ENCODE data around the gene LTBP1.

The LTBP1 gene

GRCh38 chr2:33086400-33087015, 139.8 kb downstream of the LTBP1 start:
- no peak for DNase-seq (ENCODE audit: extremely low read depth, insufficient read length)
- Histone ChIP-seq H3K27me3 (replicated peaks; ENCODE audit: control insufficient read depth, insufficient read depth, low read length) (no peaks in the 10 kb centered on the region), H3K36me3 (ENCODE audit: control insufficient read depth, insufficient read depth, low read length) (no peaks in the 10 kb centered on the region), H3K4me3 (replicated peaks; ENCODE audit: low read depth, low read length) (no peak overlapping the region)
- TF ChIP-seq CTCF (IDR thresholded peaks at IDR 0.05; ENCODE audit: insufficient read depth, low read length, poor library complexity, severe bottlenecking) = no peak

- no peak for DNase-seq (ENCODE audit: extremely low read depth, insufficient read length)
- no peak for TF ChIP-seq CTCF (IDR thresholded peaks at IDR 0.05; ENCODE audit: insufficient read depth, low read length, poor library complexity, severe bottlenecking)
- H3K36me3 ChIP-seq (ENCODE audit: control insufficient read depth, insufficient read depth, low read length) = no peaks in the 10 kb centered on the region
- no peaks in the 10 kb centered on the region for H3K27me3 ChIP-seq (replicated peaks; ENCODE audit: control insufficient read depth, insufficient read depth, low read length)
- no peak overlapping the region for H3K4me3 ChIP-seq (replicated peaks; ENCODE audit: low read depth, low read length)
These were observed 143.9 kb downstream of the LTBP1 start for GRCh38 chr2:33090553-33091134.

- TF ChIP-seq CTCF (IDR thresholded peaks at IDR 0.05; ENCODE audit: insufficient read depth, low read length, poor library complexity, severe bottlenecking) = no peak
- H3K27me3 ChIP-seq (replicated peaks; ENCODE audit: control insufficient read depth, insufficient read depth, low read length) = no peaks in the 10 kb centered on the region
- no peak for DNase-seq (ENCODE audit: extremely low read depth, insufficient read length)
- H3K36me3 ChIP-seq (ENCODE audit: control insufficient read depth, insufficient read depth, low read length) = no peaks in the 10 kb centered on the region
- H3K4me3 ChIP-seq (replicated peaks; ENCODE audit: low read depth, low read length) = no peak overlapping the region
These were observed 144.9 kb downstream of the LTBP1 start for GRCh38 chr2:33091541-33092123.

- H3K4me3 ChIP-seq (replicated peaks; ENCODE audit: low read depth, low read length) = no peak overlapping the region
- no peaks in the 10 kb centered on the region for H3K27me3 ChIP-seq (replicated peaks; ENCODE audit: control insufficient read depth, insufficient read depth, low read length)
- DNase-seq (ENCODE audit: extremely low read depth, insufficient read length) = no peak
- no peaks in the 10 kb centered on the region for H3K36me3 ChIP-seq (ENCODE audit: control insufficient read depth, insufficient read depth, low read length)
- TF ChIP-seq CTCF (IDR thresholded peaks at IDR 0.05; ENCODE audit: insufficient read depth, low read length, poor library complexity, severe bottlenecking) = no peak
These were observed 146.7 kb downstream of the LTBP1 start for GRCh38 chr2:33093283-33093993.

GRCh38 chr2:33094303-33094702, 147.6 kb downstream of the LTBP1 start:
- H3K36me3 ChIP-seq (ENCODE audit: control insufficient read depth, insufficient read depth, low read length) = no peaks in the 10 kb centered on the region
- no peak for DNase-seq (ENCODE audit: extremely low read depth, insufficient read length)
- no peaks in the 10 kb centered on the region for H3K27me3 ChIP-seq (replicated peaks; ENCODE audit: control insufficient read depth, insufficient read depth, low read length)
- no peak for TF ChIP-seq CTCF (IDR thresholded peaks at IDR 0.05; ENCODE audit: insufficient read depth, low read length, poor library complexity, severe bottlenecking)
- no peak overlapping the region for H3K4me3 ChIP-seq (replicated peaks; ENCODE audit: low read depth, low read length)

Measured in GM06990 (cell line).